Activated effector memory CD4-positive, alpha-beta T cell treated with Interleukin-2 at 50 U/mL for 16 hours (primary cell): Measurements from ENCODE around the gene SH3PXD2B.

Source experiments
- DNase-seq: peaks from one replicate; pipeline ENCODE4 v3.0.0-alpha.2; 2020

Gene SH3PXD2B

DNA sequence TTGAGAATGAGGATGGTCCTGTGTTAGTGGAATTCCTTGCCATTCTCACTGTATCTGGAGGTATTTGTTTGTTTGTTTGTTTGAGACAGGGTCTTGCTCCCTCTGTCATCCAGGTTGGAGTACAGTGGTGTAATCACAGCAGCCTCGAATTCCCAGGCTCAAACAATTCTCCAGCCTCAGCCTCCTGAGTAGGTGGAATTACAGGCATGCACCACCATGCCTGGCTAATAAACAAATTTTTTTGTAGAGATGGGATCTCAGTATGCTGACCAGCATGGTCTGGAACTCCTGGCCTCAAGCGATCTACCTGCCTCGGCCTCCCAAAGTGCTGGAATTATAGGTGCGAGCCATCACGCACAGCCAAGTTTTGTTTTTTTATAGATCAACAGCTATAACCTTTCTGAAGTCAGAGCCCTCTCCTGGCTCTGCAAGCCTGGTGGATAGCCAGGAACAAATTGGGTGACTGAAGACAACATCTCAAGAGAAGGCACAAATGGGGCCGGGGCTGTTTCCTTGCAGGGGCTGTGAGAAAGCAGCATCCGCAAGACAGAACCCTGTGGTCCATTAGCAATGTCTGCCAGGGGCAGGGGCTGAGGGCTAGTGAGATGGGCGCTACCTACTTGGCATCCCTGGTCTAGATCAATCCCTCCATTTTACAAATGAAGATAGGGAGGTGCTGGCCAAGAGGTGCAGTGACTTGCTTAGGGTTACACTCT is 18.8 kb downstream of the SH3PXD2B start:
- DNase-seq = no peak

DNA sequence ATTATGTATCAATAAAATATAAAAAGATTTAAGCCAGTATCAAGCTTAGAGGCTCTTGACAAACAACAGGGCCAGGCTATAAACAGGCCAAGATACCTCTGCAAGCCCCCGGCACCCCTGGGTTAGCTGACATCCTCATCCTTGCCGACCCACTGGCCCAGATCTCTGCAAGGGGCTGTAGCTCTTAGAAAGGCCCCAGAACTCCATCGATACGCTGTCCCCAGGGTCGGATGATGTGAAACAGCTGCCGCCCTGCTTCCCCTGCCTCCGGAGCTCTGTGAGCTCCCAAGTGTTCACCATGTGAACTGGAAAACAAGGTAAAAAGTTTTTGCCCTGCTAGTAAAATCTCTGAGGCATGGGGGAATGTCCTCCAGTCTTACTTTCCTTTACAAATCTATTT is 20.1 kb downstream of the SH3PXD2B start:
- no peak for DNase-seq

DNA sequence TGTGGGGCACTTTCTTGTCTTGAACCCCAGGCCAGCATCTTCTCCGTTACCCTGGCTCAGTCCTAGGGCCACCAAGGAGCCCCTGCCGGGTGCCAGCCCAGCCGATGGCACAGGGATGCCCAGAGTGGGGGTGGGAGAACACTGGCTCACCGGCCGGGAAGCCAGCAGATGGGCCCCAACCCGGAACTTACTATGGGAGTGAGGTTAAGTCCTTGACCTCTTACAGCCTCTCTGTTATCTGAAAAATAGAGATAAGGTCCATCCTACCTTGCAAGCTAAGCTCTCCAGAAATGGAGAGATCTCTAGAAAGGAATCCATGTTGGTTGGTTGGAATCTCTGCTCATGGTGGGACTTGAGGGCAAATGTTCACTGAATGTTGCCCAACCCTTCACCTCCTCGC is 20.8 kb downstream of the SH3PXD2B start:
- DNase-seq = no peak

DNA sequence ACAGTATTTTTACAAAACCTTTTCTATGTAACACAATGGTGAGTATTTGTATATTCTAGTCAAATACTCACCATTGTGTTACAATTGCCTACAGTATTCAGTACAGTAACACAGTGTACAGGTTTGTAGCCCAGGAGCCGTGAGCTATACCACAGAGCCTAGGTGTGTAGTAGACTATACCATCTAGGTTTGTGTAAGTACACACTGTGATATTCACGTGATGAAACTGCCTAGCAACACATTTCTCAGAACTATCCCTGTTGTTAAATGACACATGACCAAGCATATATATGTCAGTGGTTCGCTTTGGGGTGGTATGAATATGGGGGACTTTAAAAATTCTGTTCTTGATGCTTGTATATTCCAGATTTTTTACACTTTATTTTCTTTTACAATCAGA is 21.3 kb downstream of the SH3PXD2B start:
- no peak for DNase-seq

GRCh38 chr5:172430354-172430753 is 24.0 kb downstream of the SH3PXD2B start:
- DNase-seq = no peak

GRCh38 chr5:172429201-172429940 is 25.0 kb downstream of the SH3PXD2B start:
- DNase-seq = no peak

- no peak for DNase-seq
Measured at GRCh38 chr5:172428224-172429166, 25.8 kb downstream of the SH3PXD2B start.

GRCh38 chr5:172427202-172427601 is 27.1 kb downstream of the SH3PXD2B start:
- no peak for DNase-seq

DNA sequence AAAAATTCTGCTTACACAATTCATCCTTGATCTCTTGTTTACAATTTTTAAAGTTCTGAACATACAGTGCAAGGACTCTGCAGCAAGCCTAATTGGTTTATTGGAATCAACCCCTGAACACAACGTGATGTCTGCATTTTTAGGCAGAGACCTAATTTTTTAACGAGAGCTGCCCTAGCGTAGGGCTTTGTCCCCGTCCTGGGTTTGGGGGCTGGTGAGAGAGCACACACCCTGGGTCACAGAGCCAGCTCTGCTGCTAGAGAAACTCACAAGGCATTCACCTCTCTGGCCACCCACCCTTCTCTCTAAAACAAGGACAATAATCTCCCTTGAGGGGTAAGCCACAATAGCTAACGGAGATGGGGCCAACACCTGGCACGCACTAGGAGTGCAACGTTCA is 28.2 kb downstream of the SH3PXD2B start:
- no peak for DNase-seq

DNA sequence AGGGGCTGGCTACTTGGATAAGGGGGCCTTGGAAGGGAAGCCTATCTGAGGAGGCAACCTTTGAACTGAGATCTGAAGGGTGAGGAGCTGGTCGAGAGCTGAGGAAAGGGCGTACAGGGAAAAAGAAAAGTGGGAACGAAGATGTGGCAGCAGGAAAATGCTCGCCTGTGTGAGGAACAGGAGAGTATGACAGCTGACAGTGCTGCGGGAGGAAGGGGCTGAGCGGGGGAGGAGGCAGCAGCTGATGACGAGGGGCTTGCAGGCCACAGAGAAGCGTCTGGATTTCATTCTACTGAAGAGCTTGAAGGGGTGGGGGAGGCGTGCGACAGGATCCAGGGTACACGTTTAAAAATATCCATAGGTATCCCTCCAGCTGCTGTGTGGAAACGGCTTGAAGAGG is 28.9 kb downstream of the SH3PXD2B start:
- DNase-seq = no peak

GRCh38 chr5:172424808-172425207 is 29.5 kb downstream of the SH3PXD2B start:
- DNase-seq = no peak

DNA sequence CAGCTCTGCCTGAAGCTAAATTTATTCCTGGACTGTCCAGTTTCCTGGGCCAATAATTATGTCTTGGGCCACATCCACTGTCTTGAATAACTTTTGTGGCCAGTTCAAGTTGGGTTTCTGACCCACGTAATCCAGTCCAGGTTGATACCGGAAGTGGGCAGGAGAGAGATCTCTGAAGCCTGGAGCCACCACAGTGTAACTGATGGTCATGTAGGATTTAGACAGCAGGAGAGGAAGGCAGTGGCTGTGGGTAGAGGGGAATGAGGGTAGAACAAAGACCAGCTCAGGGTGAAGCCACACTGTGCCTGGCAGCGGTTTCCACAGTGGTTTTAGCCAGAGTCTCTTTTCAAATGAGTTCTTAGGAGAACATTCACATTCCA is 30.2 kb downstream of the SH3PXD2B start:
- DNase-seq = no peak

DNA sequence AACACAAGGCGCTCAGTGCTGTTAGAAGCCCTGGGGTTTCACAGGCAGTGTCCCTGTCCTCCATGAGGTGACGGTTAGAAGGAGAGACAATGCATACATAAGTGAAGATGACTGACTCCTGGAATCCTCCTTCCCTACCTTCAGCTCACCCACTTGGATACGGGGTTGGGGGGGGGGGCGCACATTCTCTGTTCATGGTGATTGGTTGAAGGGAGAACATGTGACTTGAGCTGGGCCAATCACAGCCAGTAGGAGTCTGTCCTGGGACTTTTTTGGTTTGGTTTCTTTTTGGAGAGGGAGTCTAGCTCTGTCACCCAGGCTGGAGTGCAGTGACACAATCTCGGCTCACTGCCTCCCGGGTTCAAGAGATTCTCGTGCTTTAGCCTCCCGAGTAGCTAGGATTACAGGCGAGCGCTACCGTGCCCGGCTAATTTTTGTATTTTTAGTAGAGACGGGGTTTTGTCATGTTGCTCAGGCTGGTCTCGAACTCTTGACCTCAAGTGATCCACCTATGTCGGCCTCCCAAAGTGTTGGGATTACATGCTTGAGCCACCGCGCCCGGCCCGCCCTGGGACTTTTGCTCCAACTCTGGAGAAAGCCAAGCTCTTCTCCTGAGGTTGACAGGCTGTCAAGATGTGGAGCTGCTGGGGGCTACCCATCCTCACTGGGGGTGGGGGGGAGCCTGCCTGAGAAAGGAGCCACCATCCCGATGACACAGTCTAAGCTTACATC is 30.8 kb downstream of the SH3PXD2B start:
- DNase-seq = no peak

DNA sequence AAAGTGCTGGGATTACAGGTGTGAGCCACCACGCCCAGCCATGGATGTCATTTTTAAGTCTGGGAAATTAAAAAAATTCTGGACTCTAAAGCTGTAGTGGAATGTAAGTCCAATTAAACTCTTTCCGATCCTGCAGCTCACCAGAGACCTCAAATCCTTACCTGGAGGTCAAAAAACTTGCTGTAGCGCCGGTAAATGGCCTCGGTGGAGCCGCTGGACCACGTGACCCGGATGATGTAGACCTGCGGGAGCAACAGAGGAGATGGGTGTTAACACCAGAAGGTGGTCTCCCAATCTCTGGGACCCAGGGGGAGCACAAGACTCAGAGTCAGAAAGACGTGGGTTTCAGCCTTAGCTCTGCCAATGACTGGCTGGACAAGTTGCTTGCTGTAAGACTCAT is 32.1 kb downstream of the SH3PXD2B start:
- no peak for DNase-seq

GRCh38 chr5:172421020-172421419 is 33.3 kb downstream of the SH3PXD2B start:
- no peak for DNase-seq

DNA sequence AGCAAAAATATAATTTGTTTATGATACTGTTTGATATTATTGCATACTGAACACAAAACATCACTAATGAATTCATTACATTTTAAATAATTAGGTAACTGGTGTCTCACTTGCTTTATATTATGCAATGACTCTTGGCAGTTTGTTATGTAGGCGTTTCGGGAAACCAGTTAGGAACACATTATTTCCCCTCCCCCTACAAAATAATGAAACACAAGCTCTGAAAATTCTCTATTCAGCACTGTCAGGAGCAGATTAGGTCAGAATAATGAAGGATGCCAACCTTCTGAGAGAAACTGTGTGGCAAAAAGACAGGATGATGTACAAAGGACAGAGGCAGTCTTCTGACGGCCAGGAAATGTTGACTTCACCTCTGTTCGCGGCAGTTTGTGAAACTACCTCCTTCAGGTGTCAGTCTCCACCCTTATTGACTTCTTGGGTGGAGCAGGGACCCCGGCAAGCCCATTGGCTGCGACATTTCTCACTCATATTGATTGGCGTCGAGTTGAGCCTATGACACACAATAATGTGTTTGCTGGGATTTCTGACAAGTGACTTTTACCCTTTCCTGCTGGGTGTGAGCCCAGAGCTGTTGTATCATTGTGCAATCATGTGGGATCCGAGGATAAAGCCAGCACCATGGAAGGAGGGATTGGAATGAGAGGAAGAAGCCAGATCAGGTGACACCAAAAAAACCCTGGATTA is 33.9 kb downstream of the SH3PXD2B start:
- no peak for DNase-seq

- DNase-seq = no peak
Measured at GRCh38 chr5:172418862-172419814, 35.2 kb downstream of the SH3PXD2B start.

DNA sequence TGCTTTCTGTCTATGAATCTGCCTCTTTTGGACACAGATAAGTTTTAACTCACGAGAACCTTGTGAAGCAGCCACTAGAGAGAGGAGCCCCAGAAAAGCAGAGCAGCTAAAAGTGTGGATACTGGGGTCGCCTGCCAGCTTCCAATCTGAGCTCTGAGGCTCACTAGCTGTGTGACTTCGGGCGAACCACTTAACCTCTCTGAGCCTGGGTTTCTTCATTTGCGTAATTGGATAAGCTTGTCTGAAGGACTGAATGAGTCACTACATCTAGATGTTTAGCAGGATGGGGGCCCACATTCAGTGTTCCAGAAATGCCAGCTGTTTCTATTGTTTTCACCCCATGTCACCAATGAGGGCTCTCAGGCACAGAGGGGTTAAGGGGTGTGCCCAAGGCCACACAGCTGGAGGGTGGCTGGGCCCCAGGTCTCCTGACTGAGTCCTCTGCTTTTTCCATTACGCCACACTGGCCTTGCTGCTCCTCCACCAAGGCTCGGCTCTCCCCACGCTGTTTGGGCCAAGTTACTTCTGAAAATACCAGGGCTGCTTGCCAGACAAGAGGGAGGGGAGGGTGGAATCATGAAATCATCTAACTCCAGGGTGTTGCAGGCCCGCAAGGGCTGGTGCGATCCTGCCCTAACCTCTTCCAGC is 36.2 kb downstream of the SH3PXD2B start:
- DNase-seq = no peak

- DNase-seq = no peak
Measured at GRCh38 chr5:172417130-172417841, 37.0 kb downstream of the SH3PXD2B start.
